NB4 (cell line): ENCODE data around the gene TTYH3.

Experiments
- POLR2A ChIP-seq: IDR thresholded peaks from 2 replicates; pipeline ENCODE4 v1.6.1; 2011; ENCODE audit warnings: mild to moderate bottlenecking; ENCODE audit not compliant: insufficient read length; ENCODE audit errors: extremely low read depth
- TF ChIP-seq, protein P1 (sequence below): IDR thresholded peaks from one replicate; pipeline ENCODE4 v1.5.1; 2012; ENCODE audit warnings: low read depth, low read length

DNA sequence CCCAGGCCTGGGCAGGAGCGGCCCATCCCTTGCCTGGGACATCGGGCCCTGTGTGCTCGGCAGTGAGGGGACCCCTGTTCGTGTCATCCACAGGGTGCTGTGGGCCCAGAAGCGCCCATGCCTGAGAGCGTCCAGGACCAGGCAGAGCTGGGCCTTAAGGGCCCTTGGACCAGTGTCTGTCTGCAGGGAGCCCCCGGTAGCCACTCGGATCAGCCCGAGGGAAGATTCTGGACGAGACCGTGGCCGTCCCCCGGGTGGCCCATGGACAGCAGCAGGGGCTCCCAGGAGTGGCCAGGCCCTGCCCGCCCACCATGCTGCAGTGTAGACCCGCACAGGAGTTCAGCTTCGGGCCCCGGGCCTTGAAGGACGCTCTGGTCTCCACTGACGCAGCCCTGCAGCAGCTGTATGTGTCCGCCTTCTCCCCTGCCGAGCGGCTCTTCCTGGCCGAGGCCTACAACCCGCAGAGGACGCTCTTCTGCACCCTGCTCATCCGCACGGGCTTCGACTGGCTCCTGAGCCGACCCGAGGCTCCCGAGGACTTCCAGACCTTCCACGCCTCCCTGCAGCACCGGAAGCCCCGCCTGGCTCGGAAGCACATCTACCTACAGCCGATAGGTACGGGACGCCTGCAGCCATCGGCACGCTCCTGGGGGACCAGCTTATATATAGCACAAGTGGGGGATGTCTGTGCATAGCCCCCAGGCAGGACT, 68.5 kb downstream of the TTYH3 start:
- TF ChIP-seq, protein P1, sequence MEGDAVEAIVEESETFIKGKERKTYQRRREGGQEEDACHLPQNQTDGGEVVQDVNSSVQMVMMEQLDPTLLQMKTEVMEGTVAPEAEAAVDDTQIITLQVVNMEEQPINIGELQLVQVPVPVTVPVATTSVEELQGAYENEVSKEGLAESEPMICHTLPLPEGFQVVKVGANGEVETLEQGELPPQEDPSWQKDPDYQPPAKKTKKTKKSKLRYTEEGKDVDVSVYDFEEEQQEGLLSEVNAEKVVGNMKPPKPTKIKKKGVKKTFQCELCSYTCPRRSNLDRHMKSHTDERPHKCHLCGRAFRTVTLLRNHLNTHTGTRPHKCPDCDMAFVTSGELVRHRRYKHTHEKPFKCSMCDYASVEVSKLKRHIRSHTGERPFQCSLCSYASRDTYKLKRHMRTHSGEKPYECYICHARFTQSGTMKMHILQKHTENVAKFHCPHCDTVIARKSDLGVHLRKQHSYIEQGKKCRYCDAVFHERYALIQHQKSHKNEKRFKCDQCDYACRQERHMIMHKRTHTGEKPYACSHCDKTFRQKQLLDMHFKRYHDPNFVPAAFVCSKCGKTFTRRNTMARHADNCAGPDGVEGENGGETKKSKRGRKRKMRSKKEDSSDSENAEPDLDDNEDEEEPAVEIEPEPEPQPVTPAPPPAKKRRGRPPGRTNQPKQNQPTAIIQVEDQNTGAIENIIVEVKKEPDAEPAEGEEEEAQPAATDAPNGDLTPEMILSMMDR: no peak
- no peak for TF ChIP-seq POLR2A
